Natural killer cell (primary cell): Measurements from ENCODE around the gene TRMT61A. TPM values are rescaled to one million over a fixed set of nuclear protein-coding genes. Genes with fewer than 3 reads are reported as not detected.

Experiments
- ATAC-seq, 3 donors: fragments of 150-1000 bp in 2 of 3; fragments of 200-7000 bp in 1 of 3; cut with Tn5 transposase; 1 replicate in 1 of 3; 2 replicates in 2 of 3; pipeline ENCODE4 v1.10.0; 2021; ENCODE audit warnings: mild to moderate bottlenecking in 2 of 3, moderate library complexity in 2 of 3
- DNase-seq, 2 donors: peaks; one replicate each; pipeline versions ENCODE4 v3.0.0 to v3.0.0-alpha.2; 2013 to 2021; ENCODE audit warnings: mixed read lengths in 1 of 2
- H3K27ac ChIP-seq: one replicate; pipeline ENCODE4 v1.5.1; 2013; ENCODE audit warnings: mild to moderate bottlenecking, low read length
- H3K27me3 ChIP-seq: one replicate; pipeline ENCODE4 v1.6.1; 2013; ENCODE audit warnings: low read length; ENCODE audit not compliant: control insufficient read depth, insufficient read depth
- H3K36me3 ChIP-seq: one replicate; pipeline ENCODE4 v1.6.1; 2013; ENCODE audit warnings: low read length; ENCODE audit not compliant: control insufficient read depth, insufficient read depth
- H3K4me1 ChIP-seq: one replicate; pipeline ENCODE4 v1.6.1; 2013; ENCODE audit warnings: low read length; ENCODE audit not compliant: control insufficient read depth, insufficient read depth
- H3K4me3 ChIP-seq: one replicate; pipeline ENCODE4 v1.5.1; 2013; ENCODE audit warnings: low read length
- H3K9me3 ChIP-seq: one replicate; pipeline ENCODE4 v1.6.1; 2013; ENCODE audit warnings: low read length; ENCODE audit not compliant: control insufficient read depth, insufficient read depth
- H3K27ac Mint-ChIP-seq, 2 donors: one replicate each; pipeline ENCODE4 v1.8.0; 2022; ENCODE audit warnings: mild to moderate bottlenecking in 2 of 2, mixed read lengths in 2 of 2, moderate library complexity in 1 of 2
- H3K27me3 Mint-ChIP-seq, 2 donors: one replicate each; pipeline ENCODE4 v1.8.0; 2022; ENCODE audit warnings: low read depth in 2 of 2, mixed read lengths in 2 of 2
- H3K36me3 Mint-ChIP-seq: one replicate; pipeline ENCODE4 v1.8.0; 2022; ENCODE audit warnings: mixed read lengths
- H3K4me1 Mint-ChIP-seq, 2 donors: one replicate each; pipeline ENCODE4 v1.8.0; 2022; ENCODE audit warnings: mixed read lengths in 2 of 2
- H3K4me3 Mint-ChIP-seq: one replicate; pipeline ENCODE4 v1.8.0; 2022; ENCODE audit warnings: mild to moderate bottlenecking, moderate library complexity, mixed read lengths
- H3K9me3 Mint-ChIP-seq, 2 donors: one replicate each; pipeline ENCODE4 v1.8.0; 2022; ENCODE audit warnings: mixed read lengths in 2 of 2
- WGBS: methylation state at CpG from one replicate; pipeline ENCODE4 v1.1.7; 2013; ENCODE audit warnings: missing lambda C conversion rate; ENCODE audit not compliant: insufficient coverage; 5-methylcytosine and 5-hydroxymethylcytosine counted together
- intact Hi-C: fragments of 100-400 bp; cut with micrococcal nuclease; formaldehyde crosslinking; loops from one replicate; pipeline ENCODE4 v1.14.2; 2022
- total RNA-seq, 4 donors: library from RNA; stranded (reverse); fragments of 120-200 nt in 1 of 4; gene quantifications; one replicate each; pipeline versions ENCODE4 v1.2.3 to v1.2.4, GENCODE V29; 2013 to 2022
- TF ChIP-seq, protein P1 (sequence below): fragments of 200-600 bp; IDR thresholded peaks from one replicate; pipeline ENCODE4 v1.8.0; 2022; ENCODE audit warnings: antibody characterized with exemption

The TRMT61A gene
- total RNA-seq, 3 donors from 2014 or later (not counting 1 experiment from before 2014, with no cell fraction given), result 8.1 to 9.4 (median 9.1) TPM

DNA sequence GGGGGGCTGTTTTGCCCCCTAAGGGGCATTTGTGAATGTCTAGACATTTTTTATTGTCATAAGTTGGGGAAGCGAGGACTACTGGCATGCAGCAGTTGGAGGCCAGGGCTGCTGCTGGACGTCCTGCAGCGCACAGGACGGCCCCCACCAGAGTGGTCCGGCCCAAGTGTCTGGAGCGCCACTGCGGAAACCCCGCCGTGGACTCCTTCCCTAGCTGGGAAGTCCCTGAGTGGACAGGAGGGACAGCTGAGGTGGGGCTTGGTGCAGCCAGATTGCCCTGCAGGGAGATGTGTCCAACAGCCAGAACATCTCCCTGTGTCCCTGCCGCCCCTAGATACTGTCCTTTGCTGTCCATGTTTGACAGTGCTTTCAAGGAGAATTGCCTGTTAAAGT lies 11.8 kb upstream of the TRMT61A start:
- Histone ChIP-seq H3K4me3 (no peak overlapping the region), H3K36me3 (no peaks in the 10 kb centered on the region), H3K4me1 (peaks cover 14% of the 10 kb centered on the region), H3K27ac (no peak overlapping the region), H3K9me3 (no peaks in the 10 kb centered on the region), H3K27me3 (peaks cover 5% of the 10 kb centered on the region)
- Mint-ChIP-seq H3K9me3 (no peaks in the 10 kb centered on the region), H3K27me3 (peaks cover 0 to 6% of the 10 kb centered on the region in 2 donors), H3K4me1 (peaks cover 0 to 14% of the 10 kb centered on the region in 2 donors), H3K4me3 (no peak overlapping the region), H3K36me3 (no peaks in the 10 kb centered on the region), H3K27ac (no peak overlapping the region)
- ATAC-seq (no peak), DNase-seq (no peak)
- intact Hi-C loops, result no loop called here
- 91% methylated on average over 10 of the region's 10 CpGs for WGBS
- TF ChIP-seq, protein P1, sequence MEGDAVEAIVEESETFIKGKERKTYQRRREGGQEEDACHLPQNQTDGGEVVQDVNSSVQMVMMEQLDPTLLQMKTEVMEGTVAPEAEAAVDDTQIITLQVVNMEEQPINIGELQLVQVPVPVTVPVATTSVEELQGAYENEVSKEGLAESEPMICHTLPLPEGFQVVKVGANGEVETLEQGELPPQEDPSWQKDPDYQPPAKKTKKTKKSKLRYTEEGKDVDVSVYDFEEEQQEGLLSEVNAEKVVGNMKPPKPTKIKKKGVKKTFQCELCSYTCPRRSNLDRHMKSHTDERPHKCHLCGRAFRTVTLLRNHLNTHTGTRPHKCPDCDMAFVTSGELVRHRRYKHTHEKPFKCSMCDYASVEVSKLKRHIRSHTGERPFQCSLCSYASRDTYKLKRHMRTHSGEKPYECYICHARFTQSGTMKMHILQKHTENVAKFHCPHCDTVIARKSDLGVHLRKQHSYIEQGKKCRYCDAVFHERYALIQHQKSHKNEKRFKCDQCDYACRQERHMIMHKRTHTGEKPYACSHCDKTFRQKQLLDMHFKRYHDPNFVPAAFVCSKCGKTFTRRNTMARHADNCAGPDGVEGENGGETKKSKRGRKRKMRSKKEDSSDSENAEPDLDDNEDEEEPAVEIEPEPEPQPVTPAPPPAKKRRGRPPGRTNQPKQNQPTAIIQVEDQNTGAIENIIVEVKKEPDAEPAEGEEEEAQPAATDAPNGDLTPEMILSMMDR, result no peak

GRCh38 chr14:103517721-103518421 lies 11.1 kb upstream of the TRMT61A start:
- intact Hi-C loops, result no loop called here
- H3K9me3 ChIP-seq, result no peaks in the 10 kb centered on the region
- Mint-ChIP-seq H3K27me3 (peaks cover 0 to 6% of the 10 kb centered on the region in 2 donors), H3K36me3 (no peaks in the 10 kb centered on the region), H3K9me3 (no peaks in the 10 kb centered on the region), H3K4me1 (peaks cover 0 to 14% of the 10 kb centered on the region in 2 donors), H3K4me3 (no peak overlapping the region), H3K27ac (no peak overlapping the region)
- peaks cover 5% of the 10 kb centered on the region for H3K27me3 ChIP-seq
- DNase-seq (no peak), ATAC-seq (no peak)
- TF ChIP-seq, protein P1, result no peak
- H3K4me1 ChIP-seq, result peaks cover 18% of the 10 kb centered on the region
- no peaks in the 10 kb centered on the region for H3K36me3 ChIP-seq
- 70% methylated on average over 20 of the region's 20 CpGs for WGBS
- no peak overlapping the region for H3K4me3 ChIP-seq
- H3K27ac ChIP-seq, result no peak overlapping the region

GRCh38 chr14:103518422-103519042 lies 10.5 kb upstream of the TRMT61A start:
- peaks cover 0 to 6% of the 10 kb centered on the region in 2 donors for H3K27me3 Mint-ChIP-seq
- peak overlapping the region; percentile 62 for H3K4me3 Mint-ChIP-seq
- TF ChIP-seq, protein P1, result peak; percentile 77
- H3K27me3 ChIP-seq, result peaks cover 5% of the 10 kb centered on the region
- H3K4me1 Mint-ChIP-seq, result peaks cover 0 to 14% of the 10 kb centered on the region in 2 donors
- H3K36me3 ChIP-seq, result no peaks in the 10 kb centered on the region
- intact Hi-C loops, result loop anchor here (1.0 kb wide), 1 partner anchor 28 kb away; no protein-coding TSS in a partner anchor
- ATAC-seq, result peak in 2 of 3 donors; percentile 30 to 37
- 53% methylated on average over 9 of the region's 9 CpGs for WGBS
- no peaks in the 10 kb centered on the region for H3K9me3 ChIP-seq
- H3K27ac Mint-ChIP-seq, result no peak overlapping the region
- peaks cover 19% of the 10 kb centered on the region for H3K4me1 ChIP-seq
- no peaks in the 10 kb centered on the region for H3K9me3 Mint-ChIP-seq
- H3K27ac ChIP-seq, result no peak overlapping the region
- H3K36me3 Mint-ChIP-seq, result no peaks in the 10 kb centered on the region
- H3K4me3 ChIP-seq, result no peak overlapping the region
- DNase-seq, result peak; percentile 49 to 78
